Spleen (tissue), 7 donors: ENCODE measurements around the gene XPNPEP1.

Experiments used
- CTCF ChIP-seq, 11 experiments: fragments of 200-600 bp in 7 of 11; fragments of 450-650 bp in 4 of 11; sonication (generic) in 4 of 11; IDR thresholded peaks in 8 of 11; conservative IDR thresholded peaks in 3 of 11; 1 replicate in 7 of 11; 2 replicates in 4 of 11; pipeline versions ENCODE4 v1.4.0 to v1.8.0; 2016 to 2021; ENCODE audit warnings: antibody characterized with exemption in 11 of 11, inconsistent platforms in 4 of 11, mild to moderate bottlenecking in 1 of 11
- POLR2AphosphoS5 ChIP-seq, 3 donors: sonication (generic); formaldehyde crosslinking; IDR thresholded peaks; one replicate each; pipeline ENCODE4 v1.5.1; 2017; ENCODE audit warnings: antibody characterized with exemption in 3 of 3
- donor health status: DM: no; HTN: no; CAD: no; lungs with moderate emphysema.
- donor health status: DM: no; HTN: no; CAD: no.
- donor health status: DM: no; HTN: no; CAD: no.

GRCh38 chr10:109924087-109924486 is 776 bp upstream of the XPNPEP1 start:
- TF ChIP-seq CTCF (IDR thresholded peaks at IDR 0.05 in 8 of 11, conservative IDR thresholded peaks at IDR 0.05 in 3 of 11) (no peak), POLR2AphosphoS5 (IDR thresholded peaks at IDR 0.05) (no peak)
